Astrocyte of the cerebellum (primary cell): Measurements from ENCODE around the gene KLF7.

Experiments used
- DNase-seq: peaks from one replicate; pipeline ENCODE4 v3.0.0-alpha.2; 2011; ENCODE audit warnings: low read depth
- H3K4me3 ChIP-seq: 2 replicates; pipeline ENCODE4 v1.5.1; 2011; ENCODE audit warnings: mild to moderate bottlenecking, low read depth, low read length, moderate library complexity
- in situ Hi-C: cut with HindIII; loops from 2 replicates; pipeline ENCODE4 v1.10.0; 2017; ENCODE audit warnings: low sequenced_read_pairs
- TF ChIP-seq, protein P1 (sequence below): IDR thresholded peaks from 2 replicates; pipeline ENCODE4 v1.5.1; 2012; ENCODE audit warnings: low read length, low read depth, moderate library complexity, mild to moderate bottlenecking; ENCODE audit errors: missing control alignments

The KLF7 gene

DNA sequence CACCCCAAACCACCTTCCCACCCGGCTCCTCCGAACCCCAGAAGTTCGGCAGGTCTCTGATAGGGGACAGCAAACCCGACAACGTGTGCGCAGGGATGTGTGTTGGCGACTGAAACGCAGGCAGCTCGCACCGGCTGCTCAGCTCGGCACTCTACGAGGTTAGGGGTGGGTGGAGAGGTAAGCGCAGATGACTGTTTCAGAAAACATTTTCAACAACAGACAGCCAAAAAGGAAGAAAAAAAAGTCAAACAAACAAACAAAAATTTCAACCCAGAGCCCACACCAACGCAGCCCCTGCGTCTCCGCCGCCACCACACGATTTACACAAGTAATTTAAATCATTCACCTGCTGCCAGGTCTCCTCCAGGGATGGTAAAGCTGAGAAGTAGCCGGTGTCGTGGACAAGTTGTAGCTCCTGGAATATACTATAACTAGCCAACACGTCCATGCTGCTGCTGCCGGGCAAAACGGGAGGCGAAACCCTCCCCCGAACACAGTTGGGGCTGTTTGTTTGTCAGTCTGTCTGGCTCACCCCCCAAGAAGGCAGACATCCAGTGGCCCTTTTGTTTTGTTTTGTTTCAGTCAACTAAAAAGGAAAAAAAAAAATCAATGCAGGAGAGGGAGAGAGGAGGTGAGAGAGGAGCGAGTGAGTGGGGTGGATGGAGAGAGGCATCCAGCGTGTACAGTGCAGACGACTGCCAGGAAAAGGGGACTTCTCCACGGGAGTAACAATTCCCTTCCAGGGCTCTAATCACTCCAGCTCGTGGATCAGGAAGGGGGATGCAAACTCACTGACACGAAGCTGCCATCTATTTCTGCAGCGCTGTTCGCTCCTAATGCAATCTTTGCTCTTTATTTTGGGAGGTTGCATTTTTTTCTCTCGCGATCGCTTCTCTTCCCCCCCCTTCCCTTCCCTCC is at the start of gene KLF7:
Gene KLF7 (minus strand): TSS at position 828 of the 918 bp plus-strand sequence. CDS start 380 bp downstream, at position 448.
- TF ChIP-seq, protein P1, sequence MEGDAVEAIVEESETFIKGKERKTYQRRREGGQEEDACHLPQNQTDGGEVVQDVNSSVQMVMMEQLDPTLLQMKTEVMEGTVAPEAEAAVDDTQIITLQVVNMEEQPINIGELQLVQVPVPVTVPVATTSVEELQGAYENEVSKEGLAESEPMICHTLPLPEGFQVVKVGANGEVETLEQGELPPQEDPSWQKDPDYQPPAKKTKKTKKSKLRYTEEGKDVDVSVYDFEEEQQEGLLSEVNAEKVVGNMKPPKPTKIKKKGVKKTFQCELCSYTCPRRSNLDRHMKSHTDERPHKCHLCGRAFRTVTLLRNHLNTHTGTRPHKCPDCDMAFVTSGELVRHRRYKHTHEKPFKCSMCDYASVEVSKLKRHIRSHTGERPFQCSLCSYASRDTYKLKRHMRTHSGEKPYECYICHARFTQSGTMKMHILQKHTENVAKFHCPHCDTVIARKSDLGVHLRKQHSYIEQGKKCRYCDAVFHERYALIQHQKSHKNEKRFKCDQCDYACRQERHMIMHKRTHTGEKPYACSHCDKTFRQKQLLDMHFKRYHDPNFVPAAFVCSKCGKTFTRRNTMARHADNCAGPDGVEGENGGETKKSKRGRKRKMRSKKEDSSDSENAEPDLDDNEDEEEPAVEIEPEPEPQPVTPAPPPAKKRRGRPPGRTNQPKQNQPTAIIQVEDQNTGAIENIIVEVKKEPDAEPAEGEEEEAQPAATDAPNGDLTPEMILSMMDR, result no peak
- peak within 1 kb of the TSS; percentile 83 for H3K4me3 ChIP-seq
- in situ Hi-C loops, result loop anchor here (5.0 kb wide), 1 partner anchor 62 kb away; no protein-coding TSS in a partner anchor
- DNase-seq, result no peak

DNA sequence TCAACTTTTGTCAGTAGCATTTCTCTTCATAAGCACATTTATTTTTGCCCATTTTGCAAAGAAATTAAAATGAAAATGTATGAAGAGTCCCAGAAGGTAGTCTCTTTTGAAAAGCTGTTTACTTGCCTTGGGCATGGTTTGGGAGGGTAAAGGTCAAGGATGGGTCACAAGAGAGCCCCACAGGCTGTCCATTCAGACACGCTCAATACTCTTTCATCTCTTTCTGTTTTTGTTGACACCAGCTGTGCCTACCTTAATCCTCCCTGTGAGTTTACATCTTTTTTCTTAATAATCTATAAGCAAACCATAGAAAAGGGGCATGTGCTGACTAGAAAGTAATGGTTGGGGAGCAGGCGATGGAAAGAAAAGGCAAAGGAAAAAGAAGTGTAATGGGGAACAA is 49.6 kb upstream of the KLF7 start:
- DNase-seq, result no peak

DNA sequence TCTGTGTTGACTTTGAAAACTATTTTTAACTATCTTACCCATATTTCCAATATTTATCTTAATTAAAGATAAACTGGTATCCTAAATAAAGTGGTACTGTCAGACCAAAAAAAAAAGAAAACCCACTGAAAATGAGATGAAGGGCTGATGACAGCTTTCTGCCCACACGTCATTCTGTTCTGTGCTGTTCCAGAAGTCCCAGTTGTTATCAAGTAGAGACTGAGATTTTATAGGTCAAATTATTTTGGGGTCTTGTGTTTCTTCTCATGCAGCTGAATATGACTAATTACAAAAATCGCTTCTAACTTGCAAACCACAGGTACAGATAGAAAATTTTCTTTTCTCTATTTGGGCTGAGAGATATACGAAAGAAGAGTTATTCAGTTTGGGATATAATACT is 48.7 kb upstream of the KLF7 start:
- TF ChIP-seq, protein P1, result no peak
- no peak for DNase-seq
- H3K4me3 ChIP-seq, result no peak overlapping the region
- in situ Hi-C loops, result no loop called here

More for the DNA sequence above, 49.6 kb upstream of the KLF7 start:
- H3K4me3 ChIP-seq, result no peak overlapping the region
- in situ Hi-C loops, result no loop called here
- TF ChIP-seq, protein P1, result no peak

- in situ Hi-C loops, result no loop called here
- TF ChIP-seq, protein P1, result no peak
- DNase-seq, result no peak
- H3K4me3 ChIP-seq, result no peak overlapping the region
These were observed 40.3 kb upstream of the KLF7 start for GRCh38 chr2:207206011-207206410.

GRCh38 chr2:207205173-207205957 is 39.6 kb upstream of the KLF7 start:
- no peak for DNase-seq
- H3K4me3 ChIP-seq, result no peak overlapping the region
- in situ Hi-C loops, result no loop called here
- TF ChIP-seq, protein P1, result no peak

GRCh38 chr2:207203056-207203455 is 37.3 kb upstream of the KLF7 start:
- H3K4me3 ChIP-seq, result no peak overlapping the region
- in situ Hi-C loops, result no loop called here
- no peak for DNase-seq
- TF ChIP-seq, protein P1, result no peak
